ENCODE data around the gene ZNF611.
"Not testable (repeated sequence)": the region's sequence is repeated elsewhere in the genome, so short reads cannot be mapped to it uniquely, and the experiment has no call there.

Gene ZNF611

GRCh38 chr19:52715902-52716301 lies 18.9 kb downstream of the ZNF611 start:
- DNase-seq = not testable (repeated sequence)

DNA sequence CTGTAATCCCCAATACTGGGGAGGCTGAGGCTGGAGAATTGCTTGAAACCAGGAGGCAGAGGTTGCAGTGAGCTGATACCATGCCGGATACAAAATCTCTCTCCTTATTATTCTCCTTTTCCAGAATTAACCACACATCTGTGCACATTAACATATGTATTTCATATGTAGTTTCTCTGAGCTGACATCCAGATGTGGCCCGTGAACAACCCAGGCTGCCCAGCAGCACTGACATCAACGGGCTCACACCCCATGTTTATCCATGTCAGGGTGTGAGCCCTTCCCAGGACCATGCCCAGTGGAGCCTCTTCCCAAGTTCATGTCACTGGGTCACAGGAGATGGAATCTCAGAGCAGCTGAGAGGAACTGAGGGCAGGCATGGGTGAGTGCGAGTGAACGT lies 19.5 kb downstream of the ZNF611 start:
- DNase-seq = not testable (repeated sequence)

GRCh38 chr19:52713051-52713450 lies 21.8 kb downstream of the ZNF611 start:
- DNase-seq = not testable (repeated sequence)

GRCh38 chr19:52711661-52712060 lies 23.2 kb downstream of the ZNF611 start:
- DNase-seq = not testable (repeated sequence)

GRCh38 chr19:52710538-52710937 lies 24.3 kb downstream of the ZNF611 start:
- no peak for DNase-seq

DNA sequence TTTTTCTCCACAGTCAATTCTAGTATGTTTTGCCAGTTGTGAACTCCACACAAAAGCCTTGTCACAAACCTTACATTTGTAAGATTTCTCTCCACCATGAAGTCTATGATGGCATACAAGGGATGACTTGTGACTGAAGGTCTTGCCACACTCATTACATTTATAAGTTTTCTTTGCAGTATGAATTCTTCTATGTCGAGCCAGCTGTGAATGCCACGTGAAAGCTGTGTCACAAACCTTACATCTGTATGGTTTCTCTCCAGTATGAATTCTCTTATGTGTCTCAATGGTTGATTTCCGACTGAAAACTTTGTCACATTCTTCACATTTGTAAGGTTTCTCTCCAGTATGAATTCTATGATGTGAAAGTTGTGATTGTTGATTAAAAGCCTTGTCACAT lies 29.2 kb downstream of the ZNF611 start:
- not testable (repeated sequence) for DNase-seq

GRCh38 chr19:52703917-52704316 lies 30.9 kb downstream of the ZNF611 start:
- no peak for DNase-seq

GRCh38 chr19:52700673-52701072 lies 34.2 kb downstream of the ZNF611 start:
- DNase-seq = no peak

DNA sequence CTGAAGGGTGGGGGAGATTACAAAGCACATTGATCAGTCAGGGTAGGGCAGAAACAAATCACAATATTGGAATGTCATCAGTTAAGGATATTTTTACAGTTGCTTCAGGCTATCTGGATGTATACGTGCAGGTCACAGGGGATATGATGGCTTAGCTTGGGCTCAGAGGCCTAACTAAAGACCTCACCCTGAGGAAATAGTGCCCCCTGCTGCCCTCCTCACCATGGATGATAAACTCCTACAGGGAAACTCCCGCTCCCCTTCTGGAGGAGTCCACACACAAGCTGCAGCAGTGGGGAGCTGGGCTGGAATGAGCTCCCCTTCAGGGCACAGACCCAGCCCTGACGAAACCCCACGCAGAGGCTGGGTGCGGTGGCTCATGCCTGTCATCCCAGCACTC lies 35.3 kb downstream of the ZNF611 start:
- not testable (repeated sequence) for DNase-seq

GRCh38 chr19:52695996-52696395 lies 38.8 kb downstream of the ZNF611 start:
- DNase-seq = no peak

- DNase-seq = no peak
Observed at GRCh38 chr19:52694921-52695320, 39.9 kb downstream of the ZNF611 start.

GRCh38 chr19:52694281-52694680 lies 40.6 kb downstream of the ZNF611 start:
- not testable (repeated sequence) for DNase-seq

DNA sequence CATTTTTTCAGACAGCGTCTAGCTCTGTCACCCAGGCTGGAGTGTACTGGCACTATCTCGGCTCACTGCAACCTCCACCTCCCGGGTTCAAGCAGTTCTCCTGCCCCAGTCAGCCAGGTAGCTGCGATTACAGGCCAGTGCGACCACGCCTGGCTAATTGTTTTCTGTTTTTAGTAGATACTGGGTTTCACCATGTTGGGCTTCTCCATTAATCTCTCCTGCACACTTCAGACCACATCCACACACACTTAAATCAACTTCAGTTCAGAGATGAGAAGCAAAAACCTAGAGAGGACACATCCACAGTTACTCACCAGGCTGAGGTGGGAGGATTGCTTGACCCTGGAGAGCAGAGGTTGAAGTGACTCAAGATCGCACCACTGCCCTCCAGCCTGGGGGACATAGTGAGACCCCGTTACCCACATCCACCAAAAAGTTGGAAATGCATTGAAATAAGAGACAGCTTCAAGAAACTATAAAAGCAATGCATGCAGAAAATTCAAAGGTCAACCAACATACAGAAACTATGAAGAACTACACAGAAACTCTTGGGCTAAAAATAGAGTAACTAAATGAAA lies 42.3 kb downstream of the ZNF611 start:
- no peak for DNase-seq

DNA sequence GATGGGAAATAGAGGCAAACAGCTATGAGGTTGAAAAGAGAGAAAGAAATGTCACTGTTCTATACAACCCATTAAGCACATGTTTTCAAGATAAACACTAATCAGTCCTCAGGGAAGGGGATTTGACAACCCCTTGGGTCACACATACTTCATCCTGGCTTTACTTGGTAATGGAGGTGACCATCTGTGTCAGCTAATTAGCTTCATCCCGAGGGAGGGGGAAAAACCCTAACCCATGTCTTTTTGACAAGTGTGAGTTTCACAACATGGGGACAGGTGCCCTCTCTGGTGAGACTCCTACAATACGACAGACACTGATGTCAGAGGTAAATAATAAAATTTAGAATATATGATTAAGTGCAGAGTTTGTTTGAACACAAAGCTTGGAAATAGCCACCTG lies 43.1 kb downstream of the ZNF611 start:
- DNase-seq = no peak

GRCh38 chr19:52691215-52691610 lies 43.6 kb downstream of the ZNF611 start:
- no peak for DNase-seq

DNA sequence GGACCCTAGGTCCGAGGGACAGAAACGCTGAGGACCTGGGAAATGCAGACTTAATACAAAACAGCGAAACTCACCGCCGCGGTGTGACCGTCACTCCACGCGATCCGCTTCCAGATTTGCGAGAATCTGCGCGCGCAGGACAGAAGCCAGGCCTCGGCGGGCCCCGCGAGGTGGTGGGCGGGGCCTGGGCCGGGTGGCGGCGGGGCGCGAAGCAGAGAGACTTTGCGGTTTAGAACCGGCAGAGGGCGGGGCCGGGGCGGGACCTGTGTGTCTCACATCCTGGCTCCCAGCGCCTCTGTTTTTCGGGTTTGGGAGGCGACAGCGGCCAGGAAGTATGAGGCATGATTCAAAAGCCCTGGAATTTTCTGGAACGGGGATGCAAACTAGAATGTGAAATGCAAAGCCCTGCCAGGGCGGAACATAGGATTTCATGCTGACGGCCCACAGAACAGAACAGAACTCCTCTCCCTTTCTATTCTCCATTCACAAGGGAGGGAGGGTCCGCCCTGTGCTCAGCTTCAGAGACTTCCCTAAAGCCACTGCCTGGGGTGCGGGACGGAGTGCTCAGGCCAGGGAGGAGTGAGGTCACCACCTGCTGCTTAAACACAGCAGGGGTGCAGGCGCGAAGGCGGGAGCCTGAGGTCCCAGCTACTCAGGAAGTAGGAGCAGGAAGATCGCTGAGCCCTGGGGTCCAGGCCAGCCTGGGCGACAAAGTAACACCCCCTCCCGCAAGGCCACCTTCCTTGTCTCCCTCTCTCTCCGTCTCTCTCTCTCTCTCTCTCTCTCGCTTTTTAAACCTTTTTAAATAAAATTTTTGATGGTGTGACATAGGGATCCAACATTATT lies 44.3 kb downstream of the ZNF611 start:
- peak; percentile 83 for DNase-seq

GRCh38 chr19:52689843-52690368 lies 44.9 kb downstream of the ZNF611 start:
- peak; percentile 37 for DNase-seq

DNA sequence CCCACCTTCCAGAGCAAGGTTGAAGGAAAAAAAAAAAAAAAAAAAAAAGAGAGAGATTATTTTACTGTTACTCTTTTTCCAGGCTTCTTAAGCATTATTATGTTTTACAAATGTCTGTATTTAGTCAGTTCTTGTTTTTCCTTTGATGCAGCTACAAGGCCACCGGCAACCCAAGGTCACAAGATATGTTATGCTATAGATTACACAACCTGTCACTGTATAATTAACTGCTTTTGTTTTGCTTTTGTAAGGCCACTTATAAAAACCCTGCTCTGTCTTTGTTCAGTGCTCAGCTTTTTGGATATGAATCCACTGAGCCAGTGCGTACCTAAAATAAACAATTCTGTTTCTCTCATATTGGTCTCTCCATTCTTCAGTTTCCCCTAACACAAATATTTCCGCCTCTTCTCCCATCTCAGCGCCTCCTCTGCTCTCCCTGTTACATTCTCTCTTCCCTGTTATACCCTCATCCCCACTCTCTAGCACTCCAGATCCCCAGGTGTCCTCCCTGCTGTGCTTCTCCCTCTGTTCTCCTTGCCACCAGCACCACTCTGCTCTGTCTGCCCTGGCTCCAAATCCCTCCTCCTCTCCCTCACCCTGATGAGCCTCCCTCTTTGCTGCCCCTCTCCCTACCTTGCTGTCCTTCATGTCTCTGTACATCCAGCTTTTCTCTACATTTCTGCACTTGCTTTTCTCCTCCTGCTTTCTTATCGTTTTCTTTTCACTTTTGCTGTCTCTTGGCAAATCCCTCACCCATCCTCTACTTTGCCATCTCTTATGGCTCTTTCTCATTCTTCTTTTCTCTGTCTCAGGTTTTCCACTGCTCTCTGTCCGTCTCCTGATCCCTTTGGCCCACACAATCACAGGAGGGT lies 45.7 kb downstream of the ZNF611 start:
- peak; percentile 42 for DNase-seq

DNA sequence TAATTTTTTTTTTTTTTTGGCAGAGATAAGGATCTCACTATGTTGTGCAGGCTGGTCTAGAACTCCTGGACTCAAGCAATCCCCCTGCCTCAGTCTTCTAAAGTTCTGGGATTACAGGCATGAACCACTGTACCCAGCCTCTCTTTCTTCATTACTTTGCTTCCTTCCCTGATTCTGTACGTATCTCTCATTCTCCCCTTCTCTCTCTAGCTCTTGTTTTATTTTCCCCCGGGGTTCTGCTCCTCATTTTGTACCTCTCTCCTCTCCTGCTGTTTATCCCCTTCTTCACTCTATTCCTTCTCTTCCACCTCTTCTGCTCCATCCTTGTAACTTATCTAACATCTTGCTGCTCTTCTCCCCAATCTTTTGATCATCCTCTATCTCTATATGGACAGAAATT lies 46.5 kb downstream of the ZNF611 start:
- DNase-seq = no peak

GRCh38 chr19:52687684-52688083 lies 47.2 kb downstream of the ZNF611 start:
- DNase-seq = no peak

DNA sequence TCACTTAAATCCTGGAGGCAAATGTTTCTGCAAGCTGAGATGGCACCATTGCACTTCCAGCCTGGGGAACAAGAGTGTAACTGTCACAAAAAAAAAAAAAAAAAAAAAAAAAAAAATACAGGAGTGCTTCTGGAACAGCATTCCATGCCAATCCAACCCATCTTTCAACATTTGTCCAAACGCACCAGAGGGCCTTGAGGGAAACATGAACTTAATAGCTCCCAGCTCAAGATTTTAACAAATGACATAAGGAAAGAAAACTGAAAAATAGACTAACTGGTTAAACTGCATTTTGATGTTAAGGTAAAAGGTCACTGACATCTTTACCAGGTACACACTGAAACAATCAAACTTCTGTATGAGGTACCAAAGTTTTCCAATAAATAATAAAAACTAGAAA lies 49.0 kb downstream of the ZNF611 start:
- no peak for DNase-seq

DNA sequence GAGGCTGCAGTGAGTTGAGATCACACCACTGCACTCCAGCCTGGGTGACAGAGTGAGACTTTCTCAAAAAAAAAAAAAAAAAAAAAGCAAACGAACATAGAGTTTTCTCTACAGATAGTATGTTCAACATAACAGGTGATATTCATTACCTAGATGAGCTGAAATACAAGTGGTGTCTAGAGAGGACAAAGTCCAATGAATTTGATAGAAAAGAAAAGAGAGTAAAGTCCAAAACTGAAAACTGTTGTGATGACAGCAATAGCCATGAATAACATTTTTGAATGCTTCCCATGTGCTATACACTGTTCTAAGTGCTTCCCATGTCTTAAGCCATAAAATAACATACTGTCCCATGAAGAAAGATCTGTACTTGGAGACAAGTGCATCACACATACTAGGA lies 53.6 kb downstream of the ZNF611 start:
- not testable (repeated sequence) for DNase-seq

DNA sequence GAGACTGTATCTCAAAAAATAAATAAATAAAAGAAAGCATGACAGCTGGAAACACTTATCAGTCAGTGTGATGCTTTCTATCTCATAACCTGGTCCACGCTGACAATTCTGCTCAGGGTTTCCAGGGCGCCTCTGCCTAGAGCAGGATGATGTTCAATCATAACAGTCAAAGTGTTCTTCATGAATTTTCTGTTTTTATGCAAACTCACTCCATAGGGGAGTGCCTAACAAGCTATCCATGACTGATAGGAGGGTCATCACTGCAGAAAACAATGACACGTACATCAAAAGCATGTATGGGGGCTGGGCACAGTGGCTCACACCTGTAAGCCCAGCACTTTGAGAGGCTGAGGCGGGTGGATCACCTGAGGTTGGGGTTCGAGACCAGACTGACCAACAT lies 55.2 kb downstream of the ZNF611 start:
- no peak for DNase-seq

Data from NCI-H1105 treated with DMSO at 0.1 percent for 48 hours (cell line).